K562 (cell line): Measurements from ENCODE around the gene TRIM4. TPM values are rescaled to one million over a fixed set of nuclear protein-coding genes. Genes with fewer than 3 reads are reported as not detected.

Experiments used
- BRD9 ChIP-seq: fragments of 450-650 bp; IDR thresholded peaks from 2 replicates; pipeline ENCODE4 v1.6.1; 2018; ENCODE audit warnings: low read depth; ENCODE audit not compliant: partially characterized antibody
- POLR2A ChIP-seq: fragments of 450-650 bp; conservative IDR thresholded peaks from 2 replicates; pipeline ENCODE4 v1.6.1; 2016
- RNF219 ChIP-seq: fragments of 250-450 bp; sonication (Bioruptor Pico); IDR thresholded peaks from 2 replicates; pipeline ENCODE4 v1.5.0; 2022; ENCODE audit warnings: mild to moderate bottlenecking
- SNIP1 ChIP-seq: fragments of 450-650 bp; IDR thresholded peaks from 2 replicates; pipeline ENCODE4 v1.7.1; 2017; ENCODE audit warnings: low read depth, mild to moderate bottlenecking
- ZKSCAN3 ChIP-seq: fragments of 250-450 bp; sonication (Bioruptor Pico); IDR thresholded peaks from 2 replicates; pipeline ENCODE4 v1.4.0; 2020
- ZNF134 ChIP-seq: fragments of 250-450 bp; sonication (Bioruptor Pico); conservative IDR thresholded peaks from 2 replicates; pipeline ENCODE4 v1.4.0; 2020
- ZNF277 ChIP-seq: fragments of 250-450 bp; sonication (Bioruptor Pico); IDR thresholded peaks from 2 replicates; pipeline ENCODE4 v1.8.0; 2022; ENCODE audit warnings: inconsistent platforms, mild to moderate bottlenecking, moderate library complexity, borderline replicate concordance
- ZNF407 ChIP-seq: fragments of 450-650 bp; IDR thresholded peaks from 2 replicates; pipeline ENCODE4 v1.6.1; 2016; ENCODE audit warnings: low read depth
- polyA plus RNA-seq, 8 experiments: library from polyadenylated mRNA; depleted of rRNA in 4 of 8; stranded (reverse) in 5 of 8; unstranded in 3 of 8; fragments of >200 nt; fragmentation: Nextera tagmentation in 2 of 8; fragmentation: Illumina TruSeq in 1 of 8; extraction: Ambion mirVana in 2 of 8; extraction: Trizol in 1 of 8; gene quantifications; 2 replicates each; pipeline versions ENCODE4 v1.2.1 to v1.2.3, GENCODE V29; 2011 to 2014; ENCODE audit warnings: inconsistent platforms in 1 of 8, missing spikeins in 1 of 8
- total RNA-seq, 7 experiments: library from RNA; depleted of rRNA in 6 of 7; stranded (reverse); fragments of >200 nt in 6 of 7; fragmentation: Illumina TruSeq in 2 of 7; extraction: Trizol in 2 of 7; gene quantifications; 2 replicates each; pipeline versions ENCODE4 v1.2.1 to v1.2.3, GENCODE V29; 2011 to 2021; ENCODE audit warnings: low replicate concordance in 1 of 7

TRIM4 gene
- total and polyA plus RNA-seq, 9 of the 15 experiments (the other 6 are each of a cell fraction or from before 2014, with no cell fraction given): 6.2 to 28.3 (median 22.4) TPM

GRCh38 chr7:99928188-99928587, 8.9 kb upstream of the TRIM4 start (continued):
- TF ChIP-seq ZNF407 (no peak), RNF219 (CRISPR knock-in tag) (no peak), ZNF277 (CRISPR knock-in tag) (no peak), ZNF134 (CRISPR knock-in tag) (no peak), BRD9 (no peak), SNIP1 (no peak), ZKSCAN3 (CRISPR knock-in tag) (no peak), POLR2A (no peak)
